Measurements from ENCODE around the gene INTS7.
A peak's percentile ranks its signal among the peaks of the same experiment; 100 is the strongest.

Gene INTS7, protein sequence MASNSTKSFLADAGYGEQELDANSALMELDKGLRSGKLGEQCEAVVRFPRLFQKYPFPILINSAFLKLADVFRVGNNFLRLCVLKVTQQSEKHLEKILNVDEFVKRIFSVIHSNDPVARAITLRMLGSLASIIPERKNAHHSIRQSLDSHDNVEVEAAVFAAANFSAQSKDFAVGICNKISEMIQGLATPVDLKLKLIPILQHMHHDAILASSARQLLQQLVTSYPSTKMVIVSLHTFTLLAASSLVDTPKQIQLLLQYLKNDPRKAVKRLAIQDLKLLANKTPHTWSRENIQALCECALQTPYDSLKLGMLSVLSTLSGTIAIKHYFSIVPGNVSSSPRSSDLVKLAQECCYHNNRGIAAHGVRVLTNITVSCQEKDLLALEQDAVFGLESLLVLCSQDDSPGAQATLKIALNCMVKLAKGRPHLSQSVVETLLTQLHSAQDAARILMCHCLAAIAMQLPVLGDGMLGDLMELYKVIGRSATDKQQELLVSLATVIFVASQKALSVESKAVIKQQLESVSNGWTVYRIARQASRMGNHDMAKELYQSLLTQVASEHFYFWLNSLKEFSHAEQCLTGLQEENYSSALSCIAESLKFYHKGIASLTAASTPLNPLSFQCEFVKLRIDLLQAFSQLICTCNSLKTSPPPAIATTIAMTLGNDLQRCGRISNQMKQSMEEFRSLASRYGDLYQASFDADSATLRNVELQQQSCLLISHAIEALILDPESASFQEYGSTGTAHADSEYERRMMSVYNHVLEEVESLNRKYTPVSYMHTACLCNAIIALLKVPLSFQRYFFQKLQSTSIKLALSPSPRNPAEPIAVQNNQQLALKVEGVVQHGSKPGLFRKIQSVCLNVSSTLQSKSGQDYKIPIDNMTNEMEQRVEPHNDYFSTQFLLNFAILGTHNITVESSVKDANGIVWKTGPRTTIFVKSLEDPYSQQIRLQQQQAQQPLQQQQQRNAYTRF

GRCh38 chr1:212035123-212035834 lies at the start of gene INTS7, which contains the start of gene DTL:
Gene INTS7, minus strand, starts transcription at chr1:212035557. Its CDS starts 120 bp downstream, at chr1:212035437.
Gene DTL, plus strand, starts transcription at chr1:212035748. Its CDS starts 143 bp downstream, at chr1:212035891.
- peak within 1 kb of the TSS; percentile 95 for H3K4me3 ChIP-seq (ENCODE audit: low read depth, low read length)

DNA sequence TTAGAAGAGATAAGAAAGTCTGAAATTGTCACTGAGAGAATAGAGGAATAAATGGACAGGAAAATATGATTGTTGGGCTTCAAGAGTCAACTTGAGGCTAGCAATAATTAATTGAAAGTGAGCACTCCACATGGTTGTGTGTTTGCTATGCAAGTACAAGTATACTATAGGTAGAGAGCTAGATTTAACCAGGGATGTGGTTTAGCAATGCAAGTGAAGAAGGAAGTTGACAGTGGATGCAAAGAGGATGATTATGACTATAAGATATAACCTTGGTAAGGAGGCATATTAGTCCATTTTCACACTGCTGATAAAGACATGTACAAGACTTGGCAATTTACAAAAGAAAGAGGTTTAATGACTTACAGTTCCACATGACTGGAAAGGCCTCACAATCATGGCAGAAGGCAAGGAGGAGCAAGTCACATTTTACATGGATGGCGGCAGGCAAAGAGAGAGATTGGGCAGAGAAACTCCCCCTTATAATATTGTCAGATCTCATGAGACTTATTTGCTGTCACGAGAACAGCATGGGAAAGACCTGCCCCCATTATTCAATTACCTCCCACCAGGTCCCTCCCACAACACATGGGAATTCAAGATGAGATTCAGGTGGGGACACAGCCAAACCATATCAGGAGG lies 47.5 kb upstream of the INTS7 start:
- H3K4me3 ChIP-seq (ENCODE audit: low read depth, low read length): no peak overlapping the region

GRCh38 chr1:212078826-212079225 lies 43.5 kb upstream of the INTS7 start:
- H3K4me3 ChIP-seq (ENCODE audit: low read depth, low read length): no peak overlapping the region

GRCh38 chr1:212077028-212077427 lies 41.7 kb upstream of the INTS7 start:
- H3K4me3 ChIP-seq (ENCODE audit: low read depth, low read length): no peak overlapping the region

GRCh38 chr1:212074856-212075255 lies 39.5 kb upstream of the INTS7 start:
- no peak overlapping the region for H3K4me3 ChIP-seq (ENCODE audit: low read depth, low read length)

GRCh38 chr1:212074313-212074712 lies 39.0 kb upstream of the INTS7 start:
- no peak overlapping the region for H3K4me3 ChIP-seq (ENCODE audit: low read depth, low read length)

DNA sequence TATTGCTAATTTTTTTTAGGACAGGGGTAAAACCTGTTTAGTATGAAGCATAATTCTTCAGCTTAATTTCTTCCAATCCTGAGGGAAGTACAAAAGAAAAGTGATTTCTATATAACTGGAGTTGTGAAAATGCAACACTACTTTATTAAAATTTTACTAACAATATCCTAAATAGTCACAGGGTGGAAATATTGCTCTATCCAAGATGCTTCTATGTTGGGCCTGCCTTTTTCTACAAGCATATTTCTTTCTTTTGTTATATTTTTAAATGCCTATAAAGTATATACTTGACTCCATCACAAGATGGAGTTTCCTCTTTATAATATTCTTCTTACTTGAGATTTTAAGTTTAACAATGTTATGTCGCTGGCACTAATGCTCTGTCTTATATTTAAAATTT lies 38.1 kb upstream of the INTS7 start:
- H3K4me3 ChIP-seq (ENCODE audit: low read depth, low read length): no peak overlapping the region

DNA sequence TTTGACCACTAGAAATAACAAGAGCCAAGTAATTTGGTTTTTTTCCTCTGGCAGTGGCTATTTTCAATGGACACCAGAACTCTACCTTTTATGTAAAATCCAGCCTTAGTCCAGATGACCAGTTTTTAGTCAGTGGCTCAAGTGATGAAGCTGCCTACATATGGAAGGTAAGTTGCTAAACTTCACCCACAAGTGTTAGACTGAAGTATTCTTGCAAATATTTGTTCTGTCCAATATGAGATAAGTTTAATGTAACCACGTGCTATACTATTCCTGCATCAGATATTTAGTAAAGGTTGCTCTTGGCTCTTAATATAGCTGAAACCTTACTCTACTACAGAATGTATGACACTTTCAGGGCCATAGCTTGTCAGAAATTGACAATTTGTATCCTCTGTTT lies 36.7 kb upstream of the INTS7 start:
- H3K4me3 ChIP-seq (ENCODE audit: low read depth, low read length): no peak overlapping the region

GRCh38 chr1:212070720-212071302 lies 35.5 kb upstream of the INTS7 start:
- no peak overlapping the region for H3K4me3 ChIP-seq (ENCODE audit: low read depth, low read length)

DNA sequence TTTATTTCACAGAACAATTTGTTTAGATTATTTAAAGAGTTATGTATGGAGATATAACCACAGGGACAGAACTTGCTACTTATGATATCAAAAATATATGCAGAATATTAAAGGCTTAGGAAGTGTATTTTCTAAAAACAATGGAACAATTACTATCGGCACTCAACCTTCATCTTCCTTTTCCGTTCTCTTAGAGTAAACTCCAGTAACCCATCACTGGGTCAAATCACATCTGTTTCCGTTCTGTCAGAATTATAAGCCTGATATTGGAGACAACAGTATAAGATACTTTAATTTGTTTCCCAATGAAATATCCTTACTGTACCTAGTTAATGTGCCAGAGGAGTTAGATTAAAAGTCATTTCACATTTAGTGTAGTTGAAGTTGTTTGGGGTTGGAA lies 32.4 kb upstream of the INTS7 start:
- H3K4me3 ChIP-seq (ENCODE audit: low read depth, low read length): no peak overlapping the region

DNA sequence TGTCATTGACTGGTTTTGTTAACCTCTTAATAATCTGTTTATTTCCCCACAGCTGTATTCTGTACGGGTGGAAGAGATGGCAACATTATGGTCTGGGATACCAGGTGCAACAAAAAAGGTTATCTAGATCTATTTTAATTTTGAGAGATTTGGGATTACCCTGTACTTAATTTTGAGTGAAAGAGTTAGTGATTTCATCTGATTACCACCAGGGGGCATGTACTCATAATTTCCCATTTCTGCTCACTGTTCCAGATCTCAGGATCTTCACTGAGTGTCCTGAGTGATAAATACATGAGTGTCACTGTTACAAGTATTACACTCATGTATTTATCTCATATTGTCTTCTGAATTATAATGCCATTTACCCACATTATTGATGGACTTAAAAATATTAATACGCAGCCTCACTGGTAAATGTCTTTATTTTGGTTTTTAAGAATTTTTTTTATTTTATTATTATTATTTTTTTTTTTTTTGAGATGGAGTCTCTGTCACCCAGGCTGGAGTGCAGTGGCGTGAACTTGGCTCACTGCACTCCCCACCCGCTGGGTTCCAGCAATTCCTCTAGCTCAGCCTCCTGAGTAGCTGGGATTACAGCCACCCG lies 27.6 kb upstream of the INTS7 start:
- no peak overlapping the region for H3K4me3 ChIP-seq (ENCODE audit: low read depth, low read length)

DNA sequence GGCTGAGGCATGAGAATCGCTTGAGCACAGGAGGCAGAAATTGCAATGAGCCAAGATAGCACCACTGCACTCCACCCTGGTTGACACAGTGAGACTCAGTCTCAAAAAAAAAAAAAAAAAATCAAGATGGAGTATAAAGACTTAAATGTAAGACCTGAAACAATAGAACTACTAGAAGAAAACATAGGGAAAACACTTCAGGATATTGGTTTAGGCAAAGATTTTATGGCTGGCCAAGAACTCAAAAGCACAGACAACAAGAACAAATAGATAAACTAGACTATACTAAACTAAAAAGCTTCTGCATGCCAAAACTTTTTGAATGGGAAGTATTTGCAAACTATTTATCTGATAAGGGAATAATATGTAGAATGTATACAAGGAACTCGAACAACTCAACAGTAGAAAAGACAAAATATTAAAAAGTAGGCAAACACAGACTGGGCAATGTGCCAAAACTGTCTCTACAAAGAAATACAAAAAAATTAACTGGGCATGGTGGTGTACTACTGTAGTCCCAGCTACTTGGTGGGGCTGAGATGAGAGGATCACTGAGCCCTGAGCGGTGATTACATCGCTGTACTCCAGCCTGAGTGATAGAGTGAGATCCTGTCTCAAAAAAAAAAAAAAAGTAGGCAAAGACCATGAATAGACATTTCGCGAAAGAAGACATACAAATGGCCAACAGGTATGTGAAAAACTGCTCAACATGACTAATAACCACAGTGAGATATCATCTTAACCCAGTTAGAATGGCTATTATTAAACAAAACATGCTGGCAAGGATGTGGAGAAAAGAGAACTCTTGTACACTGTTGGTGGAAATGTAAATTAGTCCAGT lies 25.5 kb upstream of the INTS7 start:
- H3K4me3 ChIP-seq (ENCODE audit: low read depth, low read length): no peak overlapping the region

- no peak overlapping the region for H3K4me3 ChIP-seq (ENCODE audit: low read depth, low read length)
These were observed 20.0 kb upstream of the INTS7 start for GRCh38 chr1:212055333-212055732.

- no peak overlapping the region for H3K4me3 ChIP-seq (ENCODE audit: low read depth, low read length)
These were observed 18.6 kb upstream of the INTS7 start for GRCh38 chr1:212053993-212054392.

GRCh38 chr1:212045981-212046380 lies 10.6 kb upstream of the INTS7 start:
- no peak overlapping the region for H3K4me3 ChIP-seq (ENCODE audit: low read depth, low read length)

- no peak overlapping the region for H3K4me3 ChIP-seq (ENCODE audit: low read depth, low read length)
These were observed 9.5 kb upstream of the INTS7 start for GRCh38 chr1:212044851-212045250.

DNA sequence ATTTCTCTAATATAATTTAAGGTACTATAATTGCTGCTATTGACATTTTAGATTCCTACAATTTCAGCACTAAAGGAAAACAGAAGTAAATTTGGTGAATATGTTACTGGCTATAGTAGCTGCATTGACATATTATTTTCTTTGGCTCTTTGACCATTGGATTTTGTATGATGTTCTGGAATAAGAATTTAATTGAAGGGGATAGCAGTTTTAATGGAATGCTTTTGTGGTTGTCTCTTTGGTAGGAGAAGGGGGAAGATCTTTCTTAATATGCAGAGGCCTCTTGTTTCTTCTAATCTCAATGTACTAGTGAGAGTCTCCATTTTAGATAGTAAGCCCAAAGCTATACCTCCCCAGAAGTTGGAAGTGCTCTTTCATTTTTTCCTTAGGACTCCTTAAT lies 7.1 kb upstream of the INTS7 start:
- no peak overlapping the region for H3K4me3 ChIP-seq (ENCODE audit: low read depth, low read length)

DNA sequence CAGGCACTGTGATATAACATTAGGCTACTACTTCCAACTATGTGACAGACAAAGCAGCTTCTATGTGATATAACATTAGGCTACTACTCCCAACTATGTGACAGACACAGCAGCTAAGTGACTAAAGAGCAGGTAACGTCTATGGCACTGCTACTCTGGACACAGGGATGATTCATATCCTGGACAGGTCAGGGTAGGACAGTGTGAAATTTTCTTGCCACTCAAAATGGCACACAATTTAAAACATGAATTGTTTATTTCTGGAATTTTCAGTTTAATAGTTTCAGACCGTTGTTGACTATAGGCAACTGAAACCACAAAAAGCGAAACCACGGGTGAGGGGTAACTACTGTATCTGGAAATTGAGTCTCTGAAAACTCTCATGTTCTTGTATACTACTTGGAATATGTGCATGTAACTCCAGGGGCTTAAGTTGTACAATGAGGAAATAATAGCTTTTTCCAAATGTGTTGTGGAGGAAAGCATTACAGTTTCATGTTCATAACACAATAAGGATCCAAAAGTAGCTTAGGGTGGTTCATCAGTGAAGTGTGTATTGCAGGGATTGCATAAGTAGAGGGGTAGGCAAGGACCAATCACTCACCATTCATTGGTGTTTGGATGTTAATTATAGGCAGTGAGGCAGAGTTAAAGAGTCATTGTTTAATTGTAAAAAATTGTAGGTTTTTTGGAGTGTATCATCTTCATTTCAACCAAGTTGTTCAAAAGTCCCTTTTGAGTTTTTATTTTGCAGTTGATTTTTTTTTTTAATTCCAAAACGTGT lies 5.5 kb upstream of the INTS7 start:
- no peak overlapping the region for H3K4me3 ChIP-seq (ENCODE audit: low read depth, low read length)

Measured in iPS-11a (cell line).